Hematopoietic multipotent progenitor cell treated with erythropoietin and hydrocortisone succinate and interleukin-3 and kit ligand, for 15 days (in vitro differentiated cells): Measurements from ENCODE around the gene GALNTL6.
"Not testable (repeated sequence)": the region's sequence is repeated elsewhere in the genome, so short reads cannot be mapped to it uniquely, and the experiment has no call there.

Experiments used
- DNase-seq: peaks from one replicate; pipeline ENCODE4 v3.0.0-alpha.2; 2015; ENCODE audit warnings: low spot score

Gene GALNTL6

GRCh38 chr4:173019664-173020063 is 1206.5 kb downstream of the GALNTL6 start:
- DNase-seq = no peak

GRCh38 chr4:173021746-173022573 is 1208.8 kb downstream of the GALNTL6 start:
- DNase-seq = not testable (repeated sequence)

- no peak for DNase-seq
Measured at GRCh38 chr4:173024203-173024602, 1211.0 kb downstream of the GALNTL6 start.

- peak; percentile 50 for DNase-seq
Measured at GRCh38 chr4:173025131-173025530, 1211.9 kb downstream of the GALNTL6 start.

GRCh38 chr4:173037242-173037641 is 1224.0 kb downstream of the GALNTL6 start:
- no peak for DNase-seq

- DNase-seq = no peak
Measured at GRCh38 chr4:173038192-173038896, 1225.1 kb downstream of the GALNTL6 start.

GRCh38 chr4:173039617-173040577 is 1226.7 kb downstream of the GALNTL6 start:
- DNase-seq = no peak

- no peak for DNase-seq
Measured at GRCh38 chr4:173041482-173041881, 1228.3 kb downstream of the GALNTL6 start.

- DNase-seq = not testable (repeated sequence)
Measured at GRCh38 chr4:173042139-173042538, 1228.9 kb downstream of the GALNTL6 start.

GRCh38 chr4:173044340-173044739 is 1231.1 kb downstream of the GALNTL6 start:
- no peak for DNase-seq

- no peak for DNase-seq
Measured at GRCh38 chr4:173045571-173045970, 1232.4 kb downstream of the GALNTL6 start.

GRCh38 chr4:173046144-173046543 is 1232.9 kb downstream of the GALNTL6 start:
- DNase-seq = no peak

- no peak for DNase-seq
Measured at GRCh38 chr4:173046818-173047217, 1233.6 kb downstream of the GALNTL6 start.

- DNase-seq = no peak
Measured at GRCh38 chr4:173051232-173051631, 1238.0 kb downstream of the GALNTL6 start.

GRCh38 chr4:173051716-173052115 is 1238.5 kb downstream of the GALNTL6 start:
- no peak for DNase-seq

- no peak for DNase-seq
Measured at GRCh38 chr4:173052439-173052838, 1239.2 kb downstream of the GALNTL6 start.

- no peak for DNase-seq
Measured at GRCh38 chr4:173056271-173056670, 1243.1 kb downstream of the GALNTL6 start.

- DNase-seq = no peak
Measured at GRCh38 chr4:173056710-173057109, 1243.5 kb downstream of the GALNTL6 start.

- no peak for DNase-seq
Measured at GRCh38 chr4:173057442-173057841, 1244.2 kb downstream of the GALNTL6 start.

- no peak for DNase-seq
Measured at GRCh38 chr4:173057901-173058300, 1244.7 kb downstream of the GALNTL6 start.

GRCh38 chr4:173061160-173061559 is 1248.0 kb downstream of the GALNTL6 start:
- DNase-seq = no peak

GRCh38 chr4:173073939-173074500 is 1260.8 kb downstream of the GALNTL6 start:
- DNase-seq = no peak
